HT1080 (cell line): ENCODE results near the gene TMEM273. TPM values are rescaled to one million over a fixed set of nuclear protein-coding genes. Genes with fewer than 3 reads are reported as not detected.

ENCODE experiments used
- total RNA-seq: library from RNA; depleted of rRNA; stranded (reverse); fragments of >200 nt; shearing (Covaris generic); gene quantifications from 2 replicates; pipeline ENCODE4 v1.2.3, GENCODE V29; 2014; rRNA removed

Gene TMEM273
- total RNA-seq, 1 experiment from 2014 or later: not detected

Other genes starting within 250 kb of the TMEM273 start
- 0.59 and 0.70 TPM in 2 replicates for gene LRRC18, start 248.6 kb downstream of the TMEM273 start, total RNA-seq
- gene VSTM4, start 72.9 kb downstream of the TMEM273 start, total RNA-seq: 2.2 and 2.7 TPM in 2 replicates
- not detected in 2 replicates for gene FAM170B, start 54.4 kb downstream of the TMEM273 start, total RNA-seq
- not detected in 2 replicates for gene C10orf71, start 110.8 kb upstream of the TMEM273 start, total RNA-seq
- not detected in 2 replicates for gene DRGX, start 207.7 kb upstream of the TMEM273 start, total RNA-seq